B cell (primary cell): ENCODE data around the gene DGCR8. TPM values are rescaled to one million over a fixed set of nuclear protein-coding genes. Genes with fewer than 3 reads are reported as not detected.

Source experiments
- ATAC-seq: fragments of 200-7000 bp; cut with Tn5 transposase; one replicate; pipeline ENCODE4 v1.10.0; 2021; ENCODE audit warnings: low read depth, mild to moderate bottlenecking, moderate number of reproducible peaks, moderate library complexity
- CTCF ChIA-PET: fragments of 350-600 bp; sonication (Branson Sonifier 250); formaldehyde crosslinking; loops from one replicate; lab custom pipeline; 2021; ENCODE audit warnings: antibody characterized with exemption, inconsistent platforms; lab: Charles Lee
- POLR2A ChIA-PET: fragments of 350-600 bp; sonication (Branson Sonifier 250); formaldehyde crosslinking; loops from one replicate; lab custom pipeline; 2021; ENCODE audit warnings: antibody characterized with exemption; lab: Charles Lee
- DNase-seq: peaks from one replicate; pipeline ENCODE4 v3.0.0; 2013
- H2AFZ ChIP-seq: 2 replicates; pipeline ENCODE4 v1.6.1; 2012; ENCODE audit warnings: mild to moderate bottlenecking, low read depth, low read length; ENCODE audit not compliant: insufficient read depth, poor library complexity, severe bottlenecking
- H3K27ac ChIP-seq, 2 donors: 1 replicate in 1 of 2; 2 replicates in 1 of 2; pipeline ENCODE4 v1.5.1; 2012 to 2013; ENCODE audit warnings: low read length in 2 of 2, mild to moderate bottlenecking in 2 of 2, moderate library complexity in 1 of 2
- H3K27me3 ChIP-seq, 4 experiments: fragments of 200-600 bp in 1 of 4; sonication (generic) in 1 of 4; replicated peaks in 1 of 4; 1 replicate in 2 of 4; 2 replicates in 2 of 4; pipeline versions ENCODE4 v1.6.1 to v1.7.0; 2013 to 2016; ENCODE audit warnings: low read length in 3 of 4, mild to moderate bottlenecking in 2 of 4, mixed read lengths in 1 of 4, moderate library complexity in 1 of 4; ENCODE audit not compliant: insufficient read depth in 4 of 4, control insufficient read depth in 3 of 4; ENCODE audit errors: control extremely low read depth in 1 of 4
- H3K36me3 ChIP-seq, 2 experiments: replicated peaks in 1 of 2; 1 replicate in 1 of 2; 2 replicates in 1 of 2; pipeline versions ENCODE4 v1.6.1 to v1.7.1; 2013; ENCODE audit warnings: low read length in 1 of 2; ENCODE audit not compliant: insufficient read depth in 2 of 2, control insufficient read depth in 1 of 2; ENCODE audit errors: control extremely low read depth in 1 of 2, extremely low read depth in 1 of 2
- H3K4me1 ChIP-seq, 2 donors: fragments of 200-600 bp in 1 of 2; sonication (generic) in 1 of 2; 1 replicate in 1 of 2; 2 replicates in 1 of 2; pipeline versions ENCODE4 v1.5.1 to v1.6.1; 2013 to 2017; ENCODE audit warnings: low read length in 2 of 2; ENCODE audit not compliant: control insufficient read depth in 2 of 2, insufficient read depth in 2 of 2
- H3K4me2 ChIP-seq: replicated peaks from 2 replicates; pipeline ENCODE3; 2012; ENCODE audit warnings: mild to moderate bottlenecking, low read depth, low read length; ENCODE audit not compliant: poor library complexity, severe bottlenecking
- H3K4me3 ChIP-seq, 5 experiments: fragments of 200-600 bp in 1 of 5; sonication (generic) in 1 of 5; 1 replicate in 3 of 5; 2 replicates in 2 of 5; pipeline versions ENCODE4 v1.5.1 to v1.7.0; 2011 to 2016; ENCODE audit warnings: low read length in 4 of 5, mild to moderate bottlenecking in 4 of 5, low read depth in 2 of 5, control low read depth in 1 of 5, moderate library complexity in 1 of 5; ENCODE audit not compliant: insufficient read depth in 1 of 5; ENCODE audit errors: control extremely low read depth in 1 of 5, extremely low read depth in 1 of 5
- H3K79me2 ChIP-seq: fragments of 200-600 bp; sonication (generic); one replicate; pipeline ENCODE4 v1.6.0; 2016; ENCODE audit warnings: low read length; ENCODE audit not compliant: control insufficient read depth, insufficient read depth
- H3K9ac ChIP-seq: fragments of 200-600 bp; sonication (generic); 2 replicates; pipeline ENCODE4 v1.6.1; 2017; ENCODE audit warnings: mild to moderate bottlenecking, low read length, moderate library complexity
- H3K9me3 ChIP-seq, 3 donors: one replicate each; pipeline versions ENCODE4 v1.6.1 to v1.7.1; 2013; ENCODE audit warnings: low read length in 2 of 3; ENCODE audit not compliant: control insufficient read depth in 2 of 3, insufficient read depth in 1 of 3; ENCODE audit errors: control extremely low read depth in 1 of 3
- H4K20me1 ChIP-seq: 2 replicates; pipeline ENCODE4 v1.6.0; 2012; ENCODE audit warnings: mild to moderate bottlenecking, low read length; ENCODE audit not compliant: insufficient read depth, control insufficient read depth, poor library complexity, severe bottlenecking
- H3K27ac Mint-ChIP-seq: one replicate; pipeline ENCODE4 v1.8.0; 2021; ENCODE audit warnings: mixed read lengths
- H3K27me3 Mint-ChIP-seq: one replicate; pipeline ENCODE4 v1.8.0; 2021; ENCODE audit warnings: mixed read lengths
- H3K4me1 Mint-ChIP-seq: one replicate; pipeline ENCODE4 v1.8.0; 2021; ENCODE audit warnings: mixed read lengths
- H3K4me3 Mint-ChIP-seq: one replicate; pipeline ENCODE4 v1.8.0; 2021; ENCODE audit warnings: mixed read lengths
- H3K9me3 Mint-ChIP-seq: one replicate; pipeline ENCODE4 v1.8.0; 2022; ENCODE audit warnings: mixed read lengths; ENCODE audit not compliant: insufficient read depth
- EZH2 ChIP-seq: IDR thresholded peaks from 2 replicates; pipeline ENCODE4 v1.6.1; 2012; ENCODE audit warnings: borderline replicate concordance, low read depth, mild to moderate bottlenecking, moderate library complexity, low read length; ENCODE audit not compliant: insufficient read depth, poor library complexity, severe bottlenecking
- WGBS: methylation state at CpG from one replicate; pipeline ENCODE4 v1.1.5; 2013; ENCODE audit warnings: missing lambda C conversion rate; ENCODE audit not compliant: insufficient coverage; 5-methylcytosine and 5-hydroxymethylcytosine counted together
- intact Hi-C: fragments of 100-400 bp; cut with micrococcal nuclease; formaldehyde crosslinking; loops from one replicate; pipeline ENCODE4 v1.10.0; 2022
- polyA plus RNA-seq: library from polyadenylated mRNA; depleted of rRNA; stranded (reverse); fragments of >200 nt; gene quantifications from 2 replicates; pipeline ENCODE4 v1.2.3, GENCODE V29; 2012
- total RNA-seq, 2 donors: library from RNA; stranded (reverse); fragments of 120-200 nt in 1 of 2; gene quantifications; 1 replicate in 1 of 2; 2 replicates in 1 of 2; pipeline versions ENCODE4 v1.2.3 to v1.2.4, GENCODE V29; 2013 to 2022
- TF ChIP-seq, protein P1 (sequence below): fragments of 200-600 bp; IDR thresholded peaks from one replicate; pipeline ENCODE4 v1.8.0; 2022; ENCODE audit warnings: antibody characterized with exemption, mild to moderate bottlenecking

The DGCR8 gene
- total and polyA plus RNA-seq, 2 donors (not counting 1 experiment from before 2014, with no cell fraction given), result 19.6 to 43.2 TPM

DNA sequence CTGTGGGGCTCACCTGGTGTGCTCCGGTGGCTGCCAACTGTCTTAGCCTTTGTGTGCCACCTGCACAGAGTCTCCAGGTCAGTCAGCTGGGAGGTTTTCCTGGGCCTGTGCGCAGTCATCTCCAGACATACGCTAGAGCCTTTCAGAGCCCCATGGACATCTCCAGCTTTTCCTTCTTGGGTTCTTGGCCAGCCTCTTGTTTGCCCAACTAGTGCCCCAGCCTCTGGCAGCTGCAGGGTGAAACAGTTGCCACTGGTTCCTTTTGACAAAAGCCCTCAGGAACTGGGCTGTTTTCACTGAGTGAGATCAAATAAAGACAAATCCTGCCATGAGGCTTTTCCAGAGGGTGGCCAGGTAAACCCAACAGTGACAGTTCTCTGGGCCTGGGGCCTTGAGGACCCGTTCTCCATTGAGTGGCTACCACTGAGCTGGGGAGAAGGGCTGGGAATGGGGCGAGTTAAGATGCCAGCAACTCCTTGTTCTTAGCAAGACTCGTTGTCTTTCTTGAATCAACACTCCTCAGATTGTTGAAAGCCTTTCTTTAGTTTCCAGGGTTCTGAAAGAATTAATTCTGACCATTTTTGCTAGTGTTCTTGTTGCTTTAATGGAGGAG is 19.2 kb downstream of the DGCR8 start:
- no peak for ATAC-seq
- Mint-ChIP-seq H3K9me3 (no peaks in the 10 kb centered on the region), H3K4me1 (peaks cover 5% of the 10 kb centered on the region), H3K27ac (no peak overlapping the region), H3K27me3 (no peaks in the 10 kb centered on the region), H3K4me3 (no peak overlapping the region)
- no peak overlapping the region for H3K9ac ChIP-seq
- no peak overlapping the region for H3K27ac ChIP-seq
- DNase-seq, result no peak
- H4K20me1 ChIP-seq, result no peaks in the 10 kb centered on the region
- no peaks in the 10 kb centered on the region for H3K9me3 ChIP-seq
- H2AFZ ChIP-seq, result no peak overlapping the region
- ChIA-PET CTCF (no interaction called here), POLR2A (no interaction called here)
- H3K4me3 ChIP-seq, result no peak overlapping the region
- H3K36me3 ChIP-seq, result peaks cover 2 to 27% of the 10 kb centered on the region in 2 experiments
- no peaks in the 10 kb centered on the region for H3K79me2 ChIP-seq
- TF ChIP-seq, protein P1, sequence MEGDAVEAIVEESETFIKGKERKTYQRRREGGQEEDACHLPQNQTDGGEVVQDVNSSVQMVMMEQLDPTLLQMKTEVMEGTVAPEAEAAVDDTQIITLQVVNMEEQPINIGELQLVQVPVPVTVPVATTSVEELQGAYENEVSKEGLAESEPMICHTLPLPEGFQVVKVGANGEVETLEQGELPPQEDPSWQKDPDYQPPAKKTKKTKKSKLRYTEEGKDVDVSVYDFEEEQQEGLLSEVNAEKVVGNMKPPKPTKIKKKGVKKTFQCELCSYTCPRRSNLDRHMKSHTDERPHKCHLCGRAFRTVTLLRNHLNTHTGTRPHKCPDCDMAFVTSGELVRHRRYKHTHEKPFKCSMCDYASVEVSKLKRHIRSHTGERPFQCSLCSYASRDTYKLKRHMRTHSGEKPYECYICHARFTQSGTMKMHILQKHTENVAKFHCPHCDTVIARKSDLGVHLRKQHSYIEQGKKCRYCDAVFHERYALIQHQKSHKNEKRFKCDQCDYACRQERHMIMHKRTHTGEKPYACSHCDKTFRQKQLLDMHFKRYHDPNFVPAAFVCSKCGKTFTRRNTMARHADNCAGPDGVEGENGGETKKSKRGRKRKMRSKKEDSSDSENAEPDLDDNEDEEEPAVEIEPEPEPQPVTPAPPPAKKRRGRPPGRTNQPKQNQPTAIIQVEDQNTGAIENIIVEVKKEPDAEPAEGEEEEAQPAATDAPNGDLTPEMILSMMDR, result no peak
- no peak for TF ChIP-seq EZH2
- no peak overlapping the region for H3K4me2 ChIP-seq
- intact Hi-C loops, result no loop called here
- no peaks in the 10 kb centered on the region for H3K27me3 ChIP-seq
- 97% methylated on average over 6 of the region's 6 CpGs for WGBS
- no peaks in the 10 kb centered on the region for H3K4me1 ChIP-seq

DNA sequence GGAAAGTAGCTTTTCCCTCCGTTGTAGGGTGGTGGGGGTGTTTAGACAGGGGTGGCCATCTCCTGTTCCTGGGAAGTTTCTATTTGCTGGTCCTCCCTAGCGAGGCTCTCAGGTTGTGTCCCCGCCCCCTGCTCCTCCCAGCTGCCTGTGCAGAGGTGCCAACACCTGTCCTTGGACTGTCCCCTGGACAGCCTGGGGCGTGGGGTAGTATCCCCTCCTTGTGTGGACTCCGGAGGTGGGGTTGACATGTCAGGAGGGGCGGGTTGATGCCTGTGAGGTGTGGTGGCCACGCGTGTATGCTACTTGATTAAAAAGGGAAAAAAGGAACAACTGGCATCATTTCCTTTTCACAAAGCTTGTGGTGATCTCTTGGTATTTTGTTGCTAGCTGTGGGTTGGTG is 21.6 kb downstream of the DGCR8 start:
- H2AFZ ChIP-seq, result no peak overlapping the region
- H3K27me3 ChIP-seq, result no peaks in the 10 kb centered on the region
- no peak for ATAC-seq
- Mint-ChIP-seq H3K27ac (no peak overlapping the region), H3K4me3 (no peak overlapping the region), H3K9me3 (no peaks in the 10 kb centered on the region), H3K4me1 (peaks cover 5% of the 10 kb centered on the region), H3K27me3 (no peaks in the 10 kb centered on the region)
- 67% methylated on average over 7 of the region's 8 CpGs for WGBS
- no peak overlapping the region for H3K4me2 ChIP-seq
- intact Hi-C loops, result no loop called here
- no peak overlapping the region for H3K27ac ChIP-seq
- H3K79me2 ChIP-seq, result no peaks in the 10 kb centered on the region
- H3K36me3 ChIP-seq, result peaks cover 2 to 19% of the 10 kb centered on the region in 2 experiments
- H3K9me3 ChIP-seq, result no peaks in the 10 kb centered on the region
- ChIA-PET POLR2A (no interaction called here), CTCF (no interaction called here)
- no peak for DNase-seq
- H3K4me1 ChIP-seq, result no peaks in the 10 kb centered on the region
- no peak for TF ChIP-seq EZH2
- TF ChIP-seq, protein P1, result no peak
- H3K9ac ChIP-seq, result no peak overlapping the region
- no peak overlapping the region for H3K4me3 ChIP-seq
- no peaks in the 10 kb centered on the region for H4K20me1 ChIP-seq
